Stimulated activated CD4-positive, alpha-beta T cell treated with anti-CD3 and anti-CD28 coated beads, Interleukin-2, amount 100 ng/mL, for 24 hours (primary cell): ENCODE results near the gene RPTOR.
"Not testable (repeated sequence)": the region's sequence is repeated elsewhere in the genome, so short reads cannot be mapped to it uniquely, and the experiment has no call there.

Experiments
- DNase-seq, 2 donors: peaks; one replicate each; pipeline ENCODE4 v3.0.0-alpha.2; 2020

Gene RPTOR

GRCh38 chr17:80544655-80545498, at the start of gene RPTOR:
Gene RPTOR, plus strand, starts transcription at chr17:80544838. Its CDS starts 792 bp downstream, at chr17:80545630.
- DNase-seq, result peak; percentile 92 to 93

GRCh38 chr17:80497726-80498241, 46.9 kb upstream of the RPTOR start:
- DNase-seq, result no peak

- no peak for DNase-seq
Measured at GRCh38 chr17:80498242-80498919, 46.3 kb upstream of the RPTOR start.

- DNase-seq, result no peak
Measured at GRCh38 chr17:80498920-80499410, 45.7 kb upstream of the RPTOR start.

GRCh38 chr17:80499560-80499959, 45.1 kb upstream of the RPTOR start:
- no peak for DNase-seq

- DNase-seq, result no peak
Measured at GRCh38 chr17:80499961-80500665, 44.5 kb upstream of the RPTOR start.

- DNase-seq, result no peak
Measured at GRCh38 chr17:80501741-80502577, 42.7 kb upstream of the RPTOR start.

GRCh38 chr17:80502578-80502877, 42.1 kb upstream of the RPTOR start:
- no peak for DNase-seq

- no peak for DNase-seq
Measured at GRCh38 chr17:80503031-80503430, 41.6 kb upstream of the RPTOR start.

- no peak for DNase-seq
Measured at GRCh38 chr17:80503921-80504320, 40.7 kb upstream of the RPTOR start.

- DNase-seq, result no peak
Measured at GRCh38 chr17:80504686-80505413, 39.8 kb upstream of the RPTOR start.

- not testable (repeated sequence) for DNase-seq
Measured at GRCh38 chr17:80507177-80507576, 37.5 kb upstream of the RPTOR start.

- no peak for DNase-seq
Measured at GRCh38 chr17:80507965-80508364, 36.7 kb upstream of the RPTOR start.

- no peak for DNase-seq
Measured at GRCh38 chr17:80509311-80509710, 35.3 kb upstream of the RPTOR start.

GRCh38 chr17:80510132-80510531, 34.5 kb upstream of the RPTOR start:
- DNase-seq, result no peak

GRCh38 chr17:80510772-80511171, 33.9 kb upstream of the RPTOR start:
- DNase-seq, result no peak

- DNase-seq, result no peak
Measured at GRCh38 chr17:80511222-80512180, 33.1 kb upstream of the RPTOR start.

- DNase-seq, result no peak
Measured at GRCh38 chr17:80512233-80512632, 32.4 kb upstream of the RPTOR start.

- DNase-seq, result no peak
Measured at GRCh38 chr17:80513201-80513600, 31.4 kb upstream of the RPTOR start.

GRCh38 chr17:80513892-80514291, 30.7 kb upstream of the RPTOR start:
- DNase-seq, result no peak
